HepG2 (cell line): Measurements from ENCODE around the gene KRT71.

Source experiments
- CEBPB ChIP-seq: IDR thresholded peaks from 2 replicates; pipeline ENCODE4 v1.6.1; 2011; ENCODE audit warnings: low read depth, low read length, improper control_type of control experiment, borderline replicate concordance
- CTCF ChIP-seq: sonication (generic); formaldehyde crosslinking; IDR thresholded peaks from 2 replicates; pipeline ENCODE4 v1.5.0; 2020; ENCODE audit warnings: mild to moderate bottlenecking, missing genetic modification reagents, moderate library complexity
- MYC ChIP-seq: sonication (generic); formaldehyde crosslinking; IDR thresholded peaks from 2 replicates; pipeline ENCODE4 v1.9.0; 2021; ENCODE audit warnings: missing genetic modification reagents, borderline replicate concordance
- SP2 ChIP-seq: sonication (generic); formaldehyde crosslinking; IDR thresholded peaks from 2 replicates; pipeline ENCODE4 v1.5.1; 2020; ENCODE audit warnings: mild to moderate bottlenecking, missing genetic modification reagents
- TEAD2 ChIP-seq: sonication (generic); formaldehyde crosslinking; IDR thresholded peaks from 2 replicates; pipeline ENCODE4 v1.9.0; 2021; ENCODE audit warnings: missing genetic modification reagents

GRCh38 chr12:52600475-52600874 is 47.5 kb upstream of the KRT71 start:
- TF ChIP-seq CEBPB (no peak), CTCF (CRISPR knock-in tag) (no peak), MYC (CRISPR knock-in tag) (no peak), SP2 (CRISPR knock-in tag) (no peak), TEAD2 (CRISPR knock-in tag) (no peak)
